GM21717 (cell line): Measurements from ENCODE around the gene THRA.

ENCODE experiments used
- ATAC-seq: cut with Tn5 transposase; IDR thresholded peaks from one replicate; pipeline ENCODE4 v1.9.1; 2021; ENCODE audit warnings: mild to moderate bottlenecking, moderate library complexity; ENCODE audit not compliant: unreplicated experiment

THRA gene

GRCh38 chr17:40098846-40099618, 36.3 kb downstream of the THRA start:
- peak; percentile 50 for ATAC-seq

GRCh38 chr17:40099619-40100418, 37.1 kb downstream of the THRA start:
- no peak for ATAC-seq

- ATAC-seq: no peak
Measured at GRCh38 chr17:40100419-40100668, 37.6 kb downstream of the THRA start, which contains the start of gene NR1D1. TSS of gene NR1D1 (minus strand) at chr17:40100589. CDS start at chr17:40100094, 495 bp downstream.

GRCh38 chr17:40100669-40101366, 38.1 kb downstream of the THRA start:
- no peak for ATAC-seq

- no peak for ATAC-seq
Measured at GRCh38 chr17:40101367-40102210, 38.8 kb downstream of the THRA start.

- no peak for ATAC-seq
Measured at GRCh38 chr17:40103071-40103661, 40.4 kb downstream of the THRA start.

- no peak for ATAC-seq
Measured at GRCh38 chr17:40103688-40104087, 40.9 kb downstream of the THRA start.

GRCh38 chr17:40104594-40105486, 42.1 kb downstream of the THRA start:
- ATAC-seq: no peak

GRCh38 chr17:40105861-40106759, 43.3 kb downstream of the THRA start:
- no peak for ATAC-seq

- ATAC-seq: no peak
Measured at GRCh38 chr17:40106760-40107521, 44.2 kb downstream of the THRA start.

- ATAC-seq: no peak
Measured at GRCh38 chr17:40107522-40108174, 44.9 kb downstream of the THRA start.

- ATAC-seq: no peak
Measured at GRCh38 chr17:40108970-40109824, 46.4 kb downstream of the THRA start.

- no peak for ATAC-seq
Measured at GRCh38 chr17:40110026-40110845, 47.5 kb downstream of the THRA start.

- ATAC-seq: peak; percentile 34
Measured at GRCh38 chr17:40111221-40112128, 48.7 kb downstream of the THRA start.
